ENCODE measurements around the gene PRKCE. TPM values are rescaled to one million over a fixed set of nuclear protein-coding genes. Genes with fewer than 3 reads are reported as not detected.

Gene PRKCE
- total RNA-seq, 2 experiments from 2014 or later: 17.0 to 42.1 TPM

- ChIA-PET CTCF (ENCODE audit: unreplicated experiment) (no interaction called here), POLR2A (interaction anchor here (0.9 kb wide), 1 partner anchor 187 kb away, joined by 3 read pairs; no protein-coding TSS in a partner anchor)
- H3K4me2 ChIP-seq (ENCODE audit: low read length): no peak overlapping the region
- peaks cover 22% of the 10 kb centered on the region for H3K4me1 ChIP-seq (ENCODE audit: insufficient read depth, low read length, poor library complexity, severe bottlenecking)
- DNase-seq (ENCODE audit: low spot score): no peak
- no peaks in the 10 kb centered on the region for H3K9me2 ChIP-seq (ENCODE audit: insufficient read depth, low read length)
- H3K9me3 ChIP-seq (ENCODE audit: low read length): no peaks in the 10 kb centered on the region
- intact Hi-C loops (cut with micrococcal nuclease; ENCODE audit: unreplicated experiment): loop anchor here (10.0 kb wide), 1 partner anchor 716 kb away; no protein-coding TSS in a partner anchor
- no peak overlapping the region for H3K4me3 ChIP-seq (ENCODE audit: low read depth, low read length, poor library complexity, severe bottlenecking)
- TF ChIP-seq EZH2phosphoT487 (IDR thresholded peaks at IDR 0.05; ENCODE audit: borderline replicate concordance, low read depth, low read length) (no peak), CTCF (conservative IDR thresholded peaks at IDR 0.05; ENCODE audit: low read length) (no peak)
- BruUV-seq (replicated peaks): no TSS peak
- H3K27ac ChIP-seq (ENCODE audit: low read depth, low read length, poor library complexity, severe bottlenecking): no peak overlapping the region
- no peaks in the 10 kb centered on the region for H3K36me3 ChIP-seq (ENCODE audit: insufficient read depth, low read length)
- no peaks in the 10 kb centered on the region; the same call in 1 of the 2 replicates for H4K20me1 ChIP-seq (ENCODE audit: insufficient read depth, low read length)
- H2AFZ ChIP-seq (ENCODE audit: low read length): no peak overlapping the region
- peaks cover 3% of the 10 kb centered on the region; the same call in 1 of the 2 replicates for H3K79me2 ChIP-seq (ENCODE audit: insufficient read depth, low read depth, low read length)
These were observed 2.8 kb upstream of the PRKCE start for GRCh38 chr2:45648636-45649035.

DNA sequence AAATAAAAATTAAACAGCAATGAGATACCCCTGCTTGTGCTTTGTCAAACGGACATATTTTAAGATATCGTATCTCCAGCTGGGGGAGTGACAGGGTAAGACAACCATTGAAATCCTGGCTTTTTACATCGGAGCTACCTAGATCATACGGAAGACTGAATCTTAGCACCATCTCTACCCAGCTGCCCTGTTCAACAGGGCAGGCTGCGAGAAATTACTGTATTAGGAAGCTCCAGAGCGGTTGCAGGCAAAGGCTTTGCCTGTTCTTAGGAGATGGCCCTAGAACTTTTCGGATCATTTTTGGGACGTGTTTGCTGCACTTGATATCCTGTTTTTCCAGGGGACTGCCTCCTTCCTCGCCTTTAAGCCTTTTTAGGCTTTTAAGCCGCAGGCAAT is 2.0 kb upstream of the PRKCE start:
- POLR2A ChIA-PET: interaction anchor here (0.5 to 1.5 kb wide), 11 partner anchors 11 to 190 kb away, joined by 3 to 6 read pairs (median 3); partner anchors contain the start of gene SRBD1
- peak overlapping the region; percentile 89 for H3K4me3 ChIP-seq (ENCODE audit: low read depth, low read length, poor library complexity, severe bottlenecking)
- H3K9me2 ChIP-seq (ENCODE audit: insufficient read depth, low read length): no peaks in the 10 kb centered on the region

More for the DNA sequence above, 2.0 kb upstream of the PRKCE start:
- no peaks in the 10 kb centered on the region for H3K36me3 ChIP-seq (ENCODE audit: insufficient read depth, low read length)
- intact Hi-C loops (cut with micrococcal nuclease; ENCODE audit: unreplicated experiment): loop anchor here (10.0 kb wide), 1 partner anchor 715 kb away; no protein-coding TSS in a partner anchor
- peaks cover 3% of the 10 kb centered on the region; the same call in 1 of the 2 replicates for H3K79me2 ChIP-seq (ENCODE audit: insufficient read depth, low read depth, low read length)
- no peaks in the 10 kb centered on the region; the same call in 1 of the 2 replicates for H4K20me1 ChIP-seq (ENCODE audit: insufficient read depth, low read length)
- no TSS peak for BruUV-seq (replicated peaks)
- no peak overlapping the region for H3K27ac ChIP-seq (ENCODE audit: low read depth, low read length, poor library complexity, severe bottlenecking)
- H3K4me2 ChIP-seq (ENCODE audit: low read length): peak overlapping the region; percentile 99
- H3K4me1 ChIP-seq (ENCODE audit: insufficient read depth, low read length, poor library complexity, severe bottlenecking): peaks cover 19% of the 10 kb centered on the region
- peak overlapping the region; percentile 93; the same call in 1 of the 2 replicates for H2AFZ ChIP-seq (ENCODE audit: low read length)
- CTCF ChIA-PET (ENCODE audit: unreplicated experiment): interaction anchor here (0.7 to 1.6 kb wide), 3 partner anchors 75 to 130 kb away, joined by 3 to 5 read pairs (median 3); no protein-coding TSS in a partner anchor
- no peaks in the 10 kb centered on the region for H3K9me3 ChIP-seq (ENCODE audit: low read length)
- DNase-seq (ENCODE audit: low spot score): peak; percentile 51
- TF ChIP-seq EZH2phosphoT487 (IDR thresholded peaks at IDR 0.05; ENCODE audit: borderline replicate concordance, low read depth, low read length) (no peak), CTCF (conservative IDR thresholded peaks at IDR 0.05; ENCODE audit: low read length) (0 out of 2 replicates have a peak, but pooled peaks have one; percentile 23)

All from OCI-LY7 (cell line).